OCI-LY7 (cell line): ENCODE measurements around the gene STPG1.

Source experiments
- EZH2phosphoT487 ChIP-seq: fragments of 200-600 bp; sonication (generic); IDR thresholded peaks from 2 replicates; pipeline ENCODE4 v1.6.1; 2018; ENCODE audit warnings: low read depth, borderline replicate concordance, mild to moderate bottlenecking, mixed run types, antibody characterized with exemption, low read length, moderate library complexity, mixed read lengths
- TF ChIP-seq, protein P1 (sequence below): fragments of 200-600 bp; sonication (generic); conservative IDR thresholded peaks from 2 replicates; pipeline ENCODE4 v1.5.1; 2014; ENCODE audit warnings: mild to moderate bottlenecking, antibody characterized with exemption, low read length, moderate library complexity, mixed read lengths

DNA sequence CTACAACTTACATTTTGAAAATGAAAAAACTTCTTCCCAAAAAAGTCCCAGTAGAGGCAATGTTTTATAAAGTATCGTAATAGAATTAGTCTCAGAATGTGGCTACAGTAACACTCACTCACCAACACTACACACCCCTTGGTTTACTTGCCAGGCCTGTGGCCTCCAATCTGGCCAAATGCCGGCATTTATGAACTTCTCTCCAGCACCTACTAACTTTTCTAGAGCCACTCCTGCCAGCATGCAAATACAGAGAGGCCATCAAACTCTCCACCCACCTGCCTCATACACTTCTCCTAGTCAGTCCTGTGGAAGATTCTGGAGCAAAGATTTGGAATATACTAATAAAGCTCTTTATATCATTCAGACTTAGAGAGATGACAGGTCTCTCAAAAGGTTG lies 32.3 kb downstream of the STPG1 start:
- TF ChIP-seq, protein P1, sequence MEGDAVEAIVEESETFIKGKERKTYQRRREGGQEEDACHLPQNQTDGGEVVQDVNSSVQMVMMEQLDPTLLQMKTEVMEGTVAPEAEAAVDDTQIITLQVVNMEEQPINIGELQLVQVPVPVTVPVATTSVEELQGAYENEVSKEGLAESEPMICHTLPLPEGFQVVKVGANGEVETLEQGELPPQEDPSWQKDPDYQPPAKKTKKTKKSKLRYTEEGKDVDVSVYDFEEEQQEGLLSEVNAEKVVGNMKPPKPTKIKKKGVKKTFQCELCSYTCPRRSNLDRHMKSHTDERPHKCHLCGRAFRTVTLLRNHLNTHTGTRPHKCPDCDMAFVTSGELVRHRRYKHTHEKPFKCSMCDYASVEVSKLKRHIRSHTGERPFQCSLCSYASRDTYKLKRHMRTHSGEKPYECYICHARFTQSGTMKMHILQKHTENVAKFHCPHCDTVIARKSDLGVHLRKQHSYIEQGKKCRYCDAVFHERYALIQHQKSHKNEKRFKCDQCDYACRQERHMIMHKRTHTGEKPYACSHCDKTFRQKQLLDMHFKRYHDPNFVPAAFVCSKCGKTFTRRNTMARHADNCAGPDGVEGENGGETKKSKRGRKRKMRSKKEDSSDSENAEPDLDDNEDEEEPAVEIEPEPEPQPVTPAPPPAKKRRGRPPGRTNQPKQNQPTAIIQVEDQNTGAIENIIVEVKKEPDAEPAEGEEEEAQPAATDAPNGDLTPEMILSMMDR: no peak
- TF ChIP-seq EZH2phosphoT487: no peak
